ENCODE results near the gene SLC31A1.

- TF ChIP-seq CTCF (IDR thresholded peaks at IDR 0.05; ENCODE audit: low read depth, low read length) (no peak), EZH2phosphoT487 (IDR thresholded peaks at IDR 0.05; ENCODE audit: low read depth) (no peak)
Measured at GRCh38 chr9:113298311-113298710, 77.0 kb downstream of the SLC31A1 start.

Data from OCI-LY3 (cell line).